ENCODE results near the gene SMYD3. TPM values are rescaled to one million over a fixed set of nuclear protein-coding genes. Genes with fewer than 3 reads are reported as not detected.

SMYD3 gene
- polyA plus RNA-seq, 2 of the 4 experiments (the other 2 are of a cell fraction): 18.2 to 35.2 TPM

DNA sequence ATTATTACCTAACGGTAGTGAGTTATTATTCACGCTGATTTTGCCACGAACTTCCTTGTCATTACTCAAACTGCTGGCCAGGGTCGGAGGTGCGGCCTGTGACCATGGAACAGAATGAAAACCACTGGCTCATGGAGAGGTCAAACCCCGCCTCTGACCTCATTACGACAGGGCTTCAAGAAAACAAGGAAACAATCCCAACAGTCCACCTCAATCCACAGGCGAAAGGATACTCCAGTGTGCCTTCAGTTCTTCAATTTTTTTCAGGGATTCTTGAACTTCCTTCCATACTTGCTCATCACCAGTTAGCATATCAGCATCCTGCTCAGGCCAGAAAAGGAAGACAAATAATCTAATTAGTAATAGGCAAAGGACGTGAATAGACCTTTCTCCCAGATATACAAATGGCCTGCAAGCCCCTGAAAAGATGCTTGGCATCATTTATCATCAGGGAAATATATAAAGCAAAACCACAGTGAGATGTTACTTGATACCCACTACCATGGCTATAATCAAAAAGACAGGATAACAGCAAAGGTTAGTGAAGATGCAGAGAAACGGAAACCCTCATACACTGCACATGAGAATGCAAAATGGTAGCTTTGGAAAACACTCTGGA, 643.4 kb downstream of the SMYD3 start:
- WGBS (ENCODE audit: missing lambda C conversion rate): 73% methylated on average over 10 of the region's 10 CpGs
- POLR2A ChIA-PET: no interaction called here
- Histone ChIP-seq H3K4me3 (no peak overlapping the region), H3K9me3 (no peaks in the 10 kb centered on the region), H3K4me2 (no peak overlapping the region), H3K4me1 (no peaks in the 10 kb centered on the region), H3K27ac (no peak overlapping the region)
- no peak for FAIRE-seq
- CTCF ChIA-PET: interaction anchor here (0.8 kb wide), 1 partner anchor 74 kb away, joined by 3 read pairs; no protein-coding TSS in a partner anchor
- TF ChIP-seq CBX2 (IDR thresholded peaks at IDR 0.05; ENCODE audit: borderline replicate concordance, low read depth): no peak
- TF ChIP-seq, protein P1, sequence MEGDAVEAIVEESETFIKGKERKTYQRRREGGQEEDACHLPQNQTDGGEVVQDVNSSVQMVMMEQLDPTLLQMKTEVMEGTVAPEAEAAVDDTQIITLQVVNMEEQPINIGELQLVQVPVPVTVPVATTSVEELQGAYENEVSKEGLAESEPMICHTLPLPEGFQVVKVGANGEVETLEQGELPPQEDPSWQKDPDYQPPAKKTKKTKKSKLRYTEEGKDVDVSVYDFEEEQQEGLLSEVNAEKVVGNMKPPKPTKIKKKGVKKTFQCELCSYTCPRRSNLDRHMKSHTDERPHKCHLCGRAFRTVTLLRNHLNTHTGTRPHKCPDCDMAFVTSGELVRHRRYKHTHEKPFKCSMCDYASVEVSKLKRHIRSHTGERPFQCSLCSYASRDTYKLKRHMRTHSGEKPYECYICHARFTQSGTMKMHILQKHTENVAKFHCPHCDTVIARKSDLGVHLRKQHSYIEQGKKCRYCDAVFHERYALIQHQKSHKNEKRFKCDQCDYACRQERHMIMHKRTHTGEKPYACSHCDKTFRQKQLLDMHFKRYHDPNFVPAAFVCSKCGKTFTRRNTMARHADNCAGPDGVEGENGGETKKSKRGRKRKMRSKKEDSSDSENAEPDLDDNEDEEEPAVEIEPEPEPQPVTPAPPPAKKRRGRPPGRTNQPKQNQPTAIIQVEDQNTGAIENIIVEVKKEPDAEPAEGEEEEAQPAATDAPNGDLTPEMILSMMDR (IDR thresholded peaks at IDR 0.05): no peak
- TF ChIP-seq, protein P2, sequence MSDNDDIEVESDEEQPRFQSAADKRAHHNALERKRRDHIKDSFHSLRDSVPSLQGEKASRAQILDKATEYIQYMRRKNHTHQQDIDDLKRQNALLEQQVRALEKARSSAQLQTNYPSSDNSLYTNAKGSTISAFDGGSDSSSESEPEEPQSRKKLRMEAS (IDR thresholded peaks at IDR 0.05): no peak
- TF ChIP-seq BHLHE40 (IDR thresholded peaks at IDR 0.05; ENCODE audit: low read depth, low read length): no peak
- TF ChIP-seq, protein P3, sequence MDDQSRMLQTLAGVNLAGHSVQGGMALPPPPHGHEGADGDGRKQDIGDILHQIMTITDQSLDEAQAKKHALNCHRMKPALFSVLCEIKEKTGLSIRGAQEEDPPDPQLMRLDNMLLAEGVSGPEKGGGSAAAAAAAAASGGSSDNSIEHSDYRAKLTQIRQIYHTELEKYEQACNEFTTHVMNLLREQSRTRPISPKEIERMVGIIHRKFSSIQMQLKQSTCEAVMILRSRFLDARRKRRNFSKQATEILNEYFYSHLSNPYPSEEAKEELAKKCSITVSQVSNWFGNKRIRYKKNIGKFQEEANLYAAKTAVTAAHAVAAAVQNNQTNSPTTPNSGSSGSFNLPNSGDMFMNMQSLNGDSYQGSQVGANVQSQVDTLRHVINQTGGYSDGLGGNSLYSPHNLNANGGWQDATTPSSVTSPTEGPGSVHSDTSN (IDR thresholded peaks at IDR 0.05): no peak
- TF ChIP-seq, protein P4, sequence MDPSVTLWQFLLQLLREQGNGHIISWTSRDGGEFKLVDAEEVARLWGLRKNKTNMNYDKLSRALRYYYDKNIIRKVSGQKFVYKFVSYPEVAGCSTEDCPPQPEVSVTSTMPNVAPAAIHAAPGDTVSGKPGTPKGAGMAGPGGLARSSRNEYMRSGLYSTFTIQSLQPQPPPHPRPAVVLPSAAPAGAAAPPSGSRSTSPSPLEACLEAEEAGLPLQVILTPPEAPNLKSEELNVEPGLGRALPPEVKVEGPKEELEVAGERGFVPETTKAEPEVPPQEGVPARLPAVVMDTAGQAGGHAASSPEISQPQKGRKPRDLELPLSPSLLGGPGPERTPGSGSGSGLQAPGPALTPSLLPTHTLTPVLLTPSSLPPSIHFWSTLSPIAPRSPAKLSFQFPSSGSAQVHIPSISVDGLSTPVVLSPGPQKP (IDR thresholded peaks at IDR 0.05; ENCODE audit: low read depth, low read length): no peak
- no peak for TF ChIP-seq MAZ (IDR thresholded peaks at IDR 0.05; ENCODE audit: borderline replicate concordance, low read depth, low read length)
- TF ChIP-seq HOXB5 (CRISPR knock-in tag; IDR thresholded peaks at IDR 0.05): no peak
- TF ChIP-seq KDM1A (IDR thresholded peaks at IDR 0.05; ENCODE audit: low read depth): no peak
- no peak for TF ChIP-seq RARB (CRISPR knock-in tag; IDR thresholded peaks at IDR 0.05)
- TF ChIP-seq ZFP36 (IDR thresholded peaks at IDR 0.05; ENCODE audit: borderline replicate concordance, partially characterized antibody): no peak
- TF ChIP-seq RAD21 (conservative IDR thresholded peaks at IDR 0.05 in 1 of 2, IDR thresholded peaks at IDR 0.05 in 1 of 2): no peak
- TF ChIP-seq ZNF302 (CRISPR knock-in tag; IDR thresholded peaks at IDR 0.05): no peak
- TF ChIP-seq CEBPB (IDR thresholded peaks at IDR 0.05): no peak
- TF ChIP-seq CHD2 (IDR thresholded peaks at IDR 0.05; ENCODE audit: low read length, partially characterized antibody): no peak
- no peak for DNase-seq (ENCODE audit: low read depth in 1 of 2, low spot score in 1 of 2)
- no peak for ATAC-seq

DNA sequence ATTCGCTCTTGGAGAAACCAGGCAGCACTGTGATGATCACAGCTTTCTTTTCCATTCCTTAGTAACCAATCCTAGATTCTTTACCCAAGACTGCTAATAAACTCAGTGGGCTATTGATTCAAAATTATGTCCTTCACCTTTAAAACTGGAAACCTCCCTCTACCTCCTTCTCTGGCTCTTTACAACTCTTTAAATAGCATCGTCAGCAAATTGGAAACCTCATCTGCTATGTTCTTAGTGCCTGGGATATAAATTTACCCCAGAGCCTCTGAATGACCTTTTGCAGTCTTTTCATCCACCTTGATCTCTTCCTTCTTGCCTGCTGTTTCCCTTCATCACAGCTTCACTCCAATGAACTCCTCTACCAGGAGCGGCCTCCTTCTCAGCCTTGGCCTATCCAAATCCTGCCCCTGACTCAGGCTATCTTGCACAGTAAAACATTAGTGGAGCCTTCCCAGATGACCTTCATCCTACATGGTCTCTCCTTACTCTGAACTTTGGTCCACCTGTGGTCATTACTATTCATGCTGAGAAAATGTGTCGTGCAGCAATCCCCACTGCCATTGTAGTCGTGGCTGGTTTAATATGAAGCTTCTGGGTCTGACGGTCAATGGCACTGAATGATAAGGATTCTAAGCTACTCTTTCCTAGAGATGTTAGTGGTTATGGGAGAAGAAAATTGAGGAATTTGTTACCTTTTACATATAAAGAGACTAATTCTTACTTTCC, 644.1 kb downstream of the SMYD3 start:
- Histone ChIP-seq H3K27ac (no peak overlapping the region), H3K9me3 (no peaks in the 10 kb centered on the region), H3K4me1 (no peaks in the 10 kb centered on the region), H3K4me3 (no peak overlapping the region), H3K4me2 (no peak overlapping the region)
- TF ChIP-seq MAFK (IDR thresholded peaks at IDR 0.05; ENCODE audit: partially characterized antibody) (peak; percentile 88), HOXA7 (CRISPR knock-in tag; IDR thresholded peaks at IDR 0.05) (no peak), SREBF2 (IDR thresholded peaks at IDR 0.05) (no peak), HOXB13 (CRISPR knock-in tag; IDR thresholded peaks at IDR 0.05; ENCODE audit: low read depth) (no peak), POLR2A (IDR thresholded peaks at IDR 0.05; ENCODE audit: low read length) (no peak), RAD21 (conservative IDR thresholded peaks at IDR 0.05 in 1 of 2, IDR thresholded peaks at IDR 0.05 in 1 of 2) (no peak)
- TF ChIP-seq, protein P5, sequence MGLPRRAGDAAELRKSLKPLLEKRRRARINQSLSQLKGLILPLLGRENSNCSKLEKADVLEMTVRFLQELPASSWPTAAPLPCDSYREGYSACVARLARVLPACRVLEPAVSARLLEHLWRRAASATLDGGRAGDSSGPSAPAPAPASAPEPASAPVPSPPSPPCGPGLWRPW (IDR thresholded peaks at IDR 0.05): no peak
- TF ChIP-seq, protein P6, sequence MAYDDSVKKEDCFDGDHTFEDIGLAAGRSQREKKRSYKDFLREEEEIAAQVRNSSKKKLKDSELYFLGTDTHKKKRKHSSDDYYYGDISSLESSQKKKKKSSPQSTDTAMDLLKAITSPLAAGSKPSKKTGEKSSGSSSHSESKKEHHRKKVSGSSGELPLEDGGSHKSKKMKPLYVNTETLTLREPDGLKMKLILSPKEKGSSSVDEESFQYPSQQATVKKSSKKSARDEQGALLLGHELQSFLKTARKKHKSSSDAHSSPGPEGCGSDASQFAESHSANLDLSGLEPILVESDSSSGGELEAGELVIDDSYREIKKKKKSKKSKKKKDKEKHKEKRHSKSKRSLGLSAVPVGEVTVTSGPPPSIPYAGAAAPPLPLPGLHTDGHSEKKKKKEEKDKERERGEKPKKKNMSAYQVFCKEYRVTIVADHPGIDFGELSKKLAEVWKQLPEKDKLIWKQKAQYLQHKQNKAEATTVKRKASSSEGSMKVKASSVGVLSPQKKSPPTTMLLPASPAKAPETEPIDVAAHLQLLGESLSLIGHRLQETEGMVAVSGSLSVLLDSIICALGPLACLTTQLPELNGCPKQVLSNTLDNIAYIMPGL (CRISPR knock-in tag; IDR thresholded peaks at IDR 0.05; ENCODE audit: borderline replicate concordance): no peak
- no peak for ATAC-seq
- WGBS (ENCODE audit: missing lambda C conversion rate): 79% methylated on average over 6 of the region's 6 CpGs
- POLR2A ChIA-PET: no interaction called here
- CTCF ChIA-PET: interaction anchor here (0.8 kb wide), 1 partner anchor 74 kb away, joined by 3 read pairs; no protein-coding TSS in a partner anchor
- no peak for DNase-seq (ENCODE audit: low read depth in 1 of 2, low spot score in 1 of 2)
- no peak for FAIRE-seq
